Panc1 (cell line): ENCODE measurements around the gene C1orf210. TPM values are rescaled to one million over a fixed set of nuclear protein-coding genes. Genes with fewer than 3 reads are reported as not detected.

Source experiments
- ATAC-seq: fragments of 200-7000 bp; cut with Tn5 transposase; 2 replicates; pipeline ENCODE4 v1.9.1; 2020; ENCODE audit warnings: mild to moderate bottlenecking, moderate library complexity
- BruUV-seq: library from RNA; stranded (reverse); fragments of 400-500 nt; replicated peaks from 2 replicates; lab custom pipeline; 2021; lab: Mats Ljungman, UMichigan
- CTCF ChIA-PET: fragments of 300-600 bp; sonication (Branson Sonifier 250); formaldehyde crosslinking; loops from one replicate; lab custom pipeline; 2022; ENCODE audit warnings: antibody characterized with exemption; lab: Charles Lee
- POLR2A ChIA-PET: fragments of 300-600 bp; sonication (Branson Sonifier 250); formaldehyde crosslinking; loops from one replicate; lab custom pipeline; 2022; ENCODE audit warnings: antibody characterized with exemption; lab: Charles Lee
- DNase-seq: peaks from one replicate; pipeline ENCODE4 v3.0.0-alpha.2; 2010; ENCODE audit warnings: low read depth, low spot score
- H3K27ac ChIP-seq: 2 replicates; pipeline ENCODE4 v1.5.1; 2011; ENCODE audit warnings: mild to moderate bottlenecking, low read length, inconsistent platforms
- H3K27me3 ChIP-seq: fragments of 200-500 bp; sonication (Bioruptor generic); 2 replicates; pipeline ENCODE4 v1.6.0; 2014; ENCODE audit warnings: low read length, inconsistent platforms; ENCODE audit not compliant: control insufficient read depth, insufficient read depth
- H3K36me3 ChIP-seq: fragments of 200-500 bp; sonication (Bioruptor generic); 2 replicates; pipeline ENCODE4 v1.5.1; 2014; ENCODE audit warnings: inconsistent platforms, mild to moderate bottlenecking, low read length, moderate library complexity; ENCODE audit not compliant: control insufficient read depth, insufficient read depth
- H3K4me1 ChIP-seq: 2 replicates; pipeline ENCODE4 v1.5.1; 2011; ENCODE audit warnings: inconsistent platforms, mild to moderate bottlenecking, low read length, moderate library complexity; ENCODE audit not compliant: control insufficient read depth, insufficient read depth
- H3K4me3 ChIP-seq, 2 experiments: 2 replicates each; pipeline ENCODE4 v1.5.1; 2011 to 2012; ENCODE audit warnings: low read depth in 2 of 2, low read length in 2 of 2, mild to moderate bottlenecking in 2 of 2, inconsistent platforms in 1 of 2, moderate library complexity in 1 of 2
- H3K9me3 ChIP-seq: fragments of 200-500 bp; sonication (Bioruptor generic); 2 replicates; pipeline ENCODE4 v1.5.1; 2014; ENCODE audit warnings: low read depth, mild to moderate bottlenecking, inconsistent platforms, low read length, moderate library complexity; ENCODE audit not compliant: control insufficient read depth, insufficient read depth
- CTCF ChIP-seq: fragments of 450-650 bp; IDR thresholded peaks from 2 replicates; pipeline ENCODE4 v1.5.1; 2017; ENCODE audit warnings: mild to moderate bottlenecking
- POLR2AphosphoS5 ChIP-seq: IDR thresholded peaks from 2 replicates; pipeline ENCODE4 v1.6.1; 2012; ENCODE audit warnings: mild to moderate bottlenecking, low read depth, low read length, moderate library complexity
- REST ChIP-seq, 2 experiments: IDR thresholded peaks; 2 replicates each; pipeline ENCODE4 v1.6.1; 2011 to 2012; ENCODE audit warnings: low read depth in 2 of 2, control low read depth in 1 of 2, low read length in 1 of 2, mild to moderate bottlenecking in 1 of 2, moderate library complexity in 1 of 2; ENCODE audit not compliant: insufficient read depth in 1 of 2
- SIN3A ChIP-seq: IDR thresholded peaks from 2 replicates; pipeline ENCODE4 v1.6.1; 2012; ENCODE audit warnings: low read depth, mild to moderate bottlenecking, low read length, moderate library complexity, borderline replicate concordance; ENCODE audit not compliant: insufficient read depth
- TCF7L2 ChIP-seq: IDR thresholded peaks from 2 replicates; pipeline ENCODE4 v1.6.1; 2011; ENCODE audit warnings: mild to moderate bottlenecking, low read depth, low read length, inconsistent platforms
- in situ Hi-C: cut with HindIII; loops from 2 replicates; pipeline ENCODE4 v1.10.0; 2016; ENCODE audit warnings: low sequenced_read_pairs, low pct_unique_long_range_greater_than_20kb
- intact Hi-C: fragments of 100-400 bp; cut with micrococcal nuclease; formaldehyde crosslinking; loops from one replicate; pipeline ENCODE4 v1.10.0; 2022; ENCODE audit not compliant: unreplicated experiment
- total RNA-seq: library from RNA; stranded (reverse); gene quantifications from one replicate; pipeline ENCODE4 v1.2.1, GENCODE V29; 2021; ENCODE audit not compliant: unreplicated experiment

C1orf210 gene
- total RNA-seq, 1 experiment from 2014 or later = not detected

GRCh38 chr1:43274804-43275180 lies 10.6 kb downstream of the C1orf210 start:
- DNase-seq (no peak), ATAC-seq (no peak)
- no peak overlapping the region for H3K4me3 ChIP-seq
- no TSS peak for BruUV-seq
- H3K9me3 ChIP-seq = no peaks in the 10 kb centered on the region
- in situ Hi-C loops = no loop called here
- intact Hi-C loops = no loop called here
- H3K27ac ChIP-seq = no peak overlapping the region
- no peaks in the 10 kb centered on the region for H3K4me1 ChIP-seq
- no peaks in the 10 kb centered on the region for H3K27me3 ChIP-seq
- TF ChIP-seq SIN3A (no peak), REST (IDR thresholded peaks at IDR 0.05; ENCODE audit: insufficient read depth in 1 of 2, low read depth in 2 of 2, low read length in 1 of 2) (no peak), CTCF (no peak), POLR2AphosphoS5 (no peak), TCF7L2 (no peak)
- ChIA-PET CTCF (no interaction called here), POLR2A (no interaction called here)
- no peaks in the 10 kb centered on the region for H3K36me3 ChIP-seq

- DNase-seq (no peak), ATAC-seq (no peak; the same call in 1 of the 2 replicates)
- no peaks in the 10 kb centered on the region for H3K4me1 ChIP-seq
- in situ Hi-C loops (no loop called here), intact Hi-C loops (no loop called here)
- no peaks in the 10 kb centered on the region for H3K36me3 ChIP-seq
- no TSS peak for BruUV-seq
- H3K27ac ChIP-seq = no peak overlapping the region; the same call in 1 of the 2 replicates
- H3K4me3 ChIP-seq = no peak overlapping the region
- POLR2A ChIA-PET = no interaction called here
- TF ChIP-seq SIN3A (no peak), TCF7L2 (no peak), CTCF (no peak), REST (IDR thresholded peaks at IDR 0.05; ENCODE audit: insufficient read depth in 1 of 2, low read depth in 2 of 2, low read length in 1 of 2) (no peak), POLR2AphosphoS5 (no peak)
- CTCF ChIA-PET = no interaction called here
- no peaks in the 10 kb centered on the region for H3K9me3 ChIP-seq
- H3K27me3 ChIP-seq = no peaks in the 10 kb centered on the region
These were observed 11.1 kb downstream of the C1orf210 start for GRCh38 chr1:43274125-43274803.
